HG03558 (cell line): Measurements from ENCODE around the gene CALM3.
"Not testable (repeated sequence)": the region's sequence is repeated elsewhere in the genome, so short reads cannot be mapped to it uniquely, and the experiment has no call there.

Experiments used
- ATAC-seq: cut with Tn5 transposase; IDR thresholded peaks from one replicate; pipeline ENCODE4 v1.9.1; 2021; ENCODE audit warnings: moderate number of reproducible peaks; ENCODE audit not compliant: unreplicated experiment; ENCODE audit errors: extremely low read depth

The CALM3 gene

GRCh38 chr19:46611776-46612175, 10.6 kb downstream of the CALM3 start:
- ATAC-seq: no peak

DNA sequence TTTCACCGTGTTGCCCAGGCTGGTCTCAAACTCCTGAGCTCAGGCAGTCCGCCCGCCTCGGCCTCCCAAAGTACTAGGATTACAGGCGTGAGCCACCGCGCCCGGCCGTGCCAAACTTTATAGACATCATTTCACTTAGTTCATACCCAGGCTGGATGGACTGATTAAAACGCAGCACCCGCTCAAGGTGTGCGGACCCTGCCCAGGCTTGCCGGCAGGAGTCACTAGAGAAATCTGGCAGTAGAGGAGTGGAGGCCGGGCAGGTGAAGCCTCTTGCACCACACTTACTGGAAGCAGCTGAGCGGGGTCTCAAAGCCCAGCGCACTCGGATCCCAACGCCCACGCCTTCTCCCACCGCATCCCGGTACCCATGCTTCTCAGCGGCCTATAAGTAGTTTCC, 12.4 kb downstream of the CALM3 start:
- ATAC-seq: no peak

- ATAC-seq: no peak
These were observed 13.1 kb downstream of the CALM3 start for GRCh38 chr19:46614114-46614722.

GRCh38 chr19:46615966-46616365, 14.8 kb downstream of the CALM3 start:
- no peak for ATAC-seq

DNA sequence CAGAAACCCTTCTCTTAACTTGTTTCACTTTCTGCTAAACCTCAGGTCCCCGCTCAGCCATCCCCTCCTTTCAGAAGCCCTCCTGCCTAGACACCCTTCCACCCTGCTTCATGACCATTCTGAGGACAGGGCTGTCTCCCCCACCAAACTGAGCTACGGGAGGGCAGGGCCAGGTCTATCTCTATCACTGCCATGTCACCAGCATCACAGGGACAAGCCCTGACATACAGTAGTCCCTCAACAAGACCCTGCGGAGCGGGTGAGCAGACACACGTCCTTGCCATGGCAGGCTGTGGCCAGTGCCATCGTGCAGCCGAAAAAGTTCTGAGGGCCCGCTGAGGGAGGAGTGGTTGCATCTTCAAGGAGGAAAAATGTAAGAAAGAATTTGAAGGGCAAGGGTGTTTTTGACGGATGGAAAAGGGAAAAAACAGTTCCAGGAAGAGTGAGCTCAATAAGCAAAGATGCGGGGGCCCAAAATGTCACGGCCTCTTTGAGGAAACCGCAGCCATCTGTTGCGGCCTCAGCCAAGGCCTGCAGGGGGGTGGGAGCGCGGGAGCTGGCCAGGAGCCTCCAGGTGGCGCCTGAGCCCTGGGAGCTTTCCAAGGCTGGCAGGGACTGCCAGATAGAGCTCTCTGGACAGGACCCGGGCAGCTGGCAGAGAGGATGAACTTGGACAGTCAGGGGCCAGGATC, 15.6 kb downstream of the CALM3 start:
- ATAC-seq: no peak

GRCh38 chr19:46617601-46618000, 16.5 kb downstream of the CALM3 start:
- ATAC-seq: no peak

GRCh38 chr19:46618670-46619231, 17.6 kb downstream of the CALM3 start:
- ATAC-seq: no peak

DNA sequence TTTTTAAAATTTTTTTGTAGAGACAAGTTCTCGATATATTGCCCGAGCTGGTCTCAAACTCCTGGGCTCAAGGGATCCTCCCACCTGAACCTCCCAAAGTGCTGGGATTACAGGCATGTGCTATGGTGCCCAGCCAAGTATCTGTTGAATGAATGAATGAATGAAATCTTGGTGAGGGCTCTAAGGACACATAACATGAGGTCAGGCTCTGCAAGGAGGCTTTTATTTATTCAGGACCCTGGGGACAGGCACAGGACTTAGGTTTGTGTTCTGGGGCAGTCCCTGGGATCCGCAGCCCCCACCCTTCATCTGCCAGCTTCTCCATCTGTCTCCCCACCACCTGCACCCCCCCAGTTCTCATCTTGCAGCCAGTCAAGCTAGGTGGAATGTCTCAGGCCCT, 19.1 kb downstream of the CALM3 start:
- no peak for ATAC-seq

DNA sequence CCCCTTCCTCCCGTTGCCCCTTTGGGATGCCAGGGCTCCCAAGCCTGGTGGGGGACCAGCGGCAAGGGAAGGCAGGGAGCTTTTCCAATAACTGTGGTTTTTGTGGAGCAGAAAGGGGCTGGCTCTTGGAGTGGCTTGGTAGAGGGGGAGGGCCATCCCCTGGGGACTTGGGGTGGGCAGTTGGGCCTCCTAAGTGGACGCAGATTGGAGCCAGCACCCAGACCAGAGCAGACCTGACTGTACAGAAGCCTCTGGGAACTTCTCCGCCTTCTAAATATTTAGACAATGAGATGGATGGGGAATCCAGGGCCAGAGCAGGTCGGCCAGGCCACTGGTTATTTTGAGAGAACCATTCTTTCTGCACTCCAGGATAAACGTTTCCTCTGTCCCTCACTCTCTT, 19.6 kb downstream of the CALM3 start:
- no peak for ATAC-seq

DNA sequence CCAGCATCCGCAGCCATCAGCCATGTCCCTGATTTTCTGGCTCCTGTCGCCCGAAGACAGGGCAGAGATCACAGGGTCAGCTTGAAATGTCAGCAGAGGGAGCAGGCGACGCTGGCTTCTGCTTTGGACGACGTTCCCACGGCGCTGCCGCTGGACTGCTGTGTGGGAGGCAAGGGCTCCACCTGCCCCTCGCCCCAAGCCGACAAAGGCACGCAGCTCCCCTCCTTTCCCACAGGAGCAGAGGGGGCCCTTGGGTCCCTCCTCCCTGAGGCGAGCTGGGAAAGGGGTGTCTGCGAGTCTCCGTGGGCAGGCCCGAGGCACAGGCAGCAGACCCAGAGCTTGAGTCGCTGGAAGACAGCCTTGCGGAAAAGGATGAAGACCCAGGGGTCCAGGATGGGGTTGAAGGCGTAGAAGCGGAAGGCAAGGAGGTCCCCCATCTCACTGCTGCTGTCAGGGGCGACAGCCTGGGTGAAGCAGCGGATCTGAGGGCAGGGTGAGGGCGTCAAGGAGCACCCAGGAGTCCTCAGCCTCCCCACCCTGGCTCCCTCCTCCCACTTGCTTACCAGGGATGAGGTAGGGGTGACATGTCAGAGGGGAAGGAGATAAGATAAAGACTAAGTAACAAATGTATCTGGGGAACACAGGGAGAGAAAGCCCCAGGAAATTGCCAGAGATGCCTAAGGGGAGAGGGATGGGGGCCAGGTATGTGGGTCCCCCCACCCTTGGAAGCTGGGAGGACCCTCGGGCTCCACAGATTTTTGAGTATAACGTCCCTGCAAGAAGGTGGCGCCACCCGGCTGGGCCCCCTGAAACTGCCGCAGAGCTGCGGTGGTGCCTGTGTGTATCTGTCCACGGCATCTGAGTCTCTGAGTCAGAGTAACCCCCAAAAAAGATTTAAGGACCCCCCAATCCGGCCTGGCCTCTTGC, 20.3 kb downstream of the CALM3 start:
- no peak for ATAC-seq

GRCh38 chr19:46622118-46622446, 21.0 kb downstream of the CALM3 start:
- ATAC-seq: no peak

DNA sequence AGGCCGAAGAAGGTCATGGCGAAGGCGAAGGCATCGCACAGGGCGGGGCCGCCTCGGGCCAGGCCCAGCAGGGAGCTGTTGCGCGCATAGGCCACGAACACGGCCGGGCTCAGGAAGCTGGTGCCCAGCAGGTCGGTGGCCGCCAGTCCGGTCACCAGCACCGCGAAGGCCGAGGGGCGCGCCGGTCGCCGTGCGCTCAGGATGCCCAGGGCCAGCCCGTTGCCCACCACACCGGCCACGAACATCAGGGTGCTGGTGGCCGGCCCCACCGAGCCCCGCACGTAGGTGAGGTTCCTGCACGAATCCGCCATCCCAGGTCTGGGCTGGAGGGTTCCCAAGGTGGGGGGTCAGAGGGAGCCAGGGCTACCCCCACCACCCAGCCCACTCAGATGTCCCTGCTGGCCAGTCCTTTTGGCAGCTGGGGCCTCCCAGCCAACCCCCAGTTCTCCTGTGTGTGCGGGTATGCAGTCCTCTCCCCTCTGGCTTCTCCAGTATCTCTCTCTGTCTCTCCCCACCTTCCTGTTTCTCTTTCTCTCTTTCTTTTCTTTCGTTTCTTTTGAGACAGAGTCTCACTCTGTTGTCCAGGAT, 22.9 kb downstream of the CALM3 start:
- no peak for ATAC-seq

- ATAC-seq: no peak
These were observed 24.0 kb downstream of the CALM3 start, which contains the start of gene PTGIR for GRCh38 chr19:46624958-46625661. TSS of gene PTGIR (minus strand) at chr19:46625089. CDS start at chr19:46624225, 864 bp downstream.

GRCh38 chr19:46625731-46626130, 24.6 kb downstream of the CALM3 start:
- ATAC-seq: no peak

DNA sequence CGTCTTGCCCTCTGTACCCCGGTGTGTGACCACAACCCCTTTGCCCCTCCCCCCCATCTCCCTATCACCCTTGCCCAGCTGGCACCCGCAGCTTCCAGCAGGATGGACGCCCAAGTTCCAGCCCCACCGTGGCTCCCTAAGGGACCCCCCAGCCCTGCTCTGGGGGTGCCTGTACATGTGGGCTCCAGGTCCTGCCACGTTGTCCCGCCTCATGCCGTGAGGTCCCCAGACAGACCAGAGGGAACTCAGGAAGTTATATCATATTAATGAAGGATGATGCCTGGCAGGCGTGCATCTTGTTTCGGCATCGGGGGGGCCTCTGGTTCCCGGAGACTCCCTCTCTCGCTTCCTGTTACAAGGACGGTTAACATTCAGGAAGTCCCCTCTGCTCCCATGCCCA, 25.3 kb downstream of the CALM3 start:
- ATAC-seq: no peak

- not testable (repeated sequence) for ATAC-seq
These were observed 27.8 kb downstream of the CALM3 start for GRCh38 chr19:46628970-46629369.

DNA sequence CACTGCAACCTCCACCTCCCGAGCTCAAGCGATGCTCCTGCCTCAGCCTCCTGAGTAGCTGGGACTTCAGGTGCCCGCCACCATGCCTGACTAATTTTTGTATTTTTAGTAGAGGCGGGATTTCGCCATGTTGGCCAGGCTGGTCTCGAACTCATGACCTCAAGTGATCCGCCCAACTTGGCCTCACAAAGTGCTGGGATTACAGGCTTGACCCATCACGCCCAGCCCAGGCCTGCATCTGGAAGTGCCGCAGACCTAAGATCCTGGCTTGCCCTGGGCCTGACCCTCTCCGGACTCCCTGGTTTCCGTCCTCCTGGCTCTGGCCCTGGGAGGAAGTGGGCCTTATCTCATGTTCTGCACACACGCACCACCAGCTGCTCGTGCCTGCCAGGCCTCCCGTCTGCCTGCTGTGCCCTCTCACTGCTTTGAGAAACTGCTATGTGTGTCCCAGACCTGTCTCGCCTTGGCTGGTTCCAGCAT, 28.5 kb downstream of the CALM3 start:
- ATAC-seq: no peak

GRCh38 chr19:46630586-46631205, 29.6 kb downstream of the CALM3 start:
- ATAC-seq: no peak

DNA sequence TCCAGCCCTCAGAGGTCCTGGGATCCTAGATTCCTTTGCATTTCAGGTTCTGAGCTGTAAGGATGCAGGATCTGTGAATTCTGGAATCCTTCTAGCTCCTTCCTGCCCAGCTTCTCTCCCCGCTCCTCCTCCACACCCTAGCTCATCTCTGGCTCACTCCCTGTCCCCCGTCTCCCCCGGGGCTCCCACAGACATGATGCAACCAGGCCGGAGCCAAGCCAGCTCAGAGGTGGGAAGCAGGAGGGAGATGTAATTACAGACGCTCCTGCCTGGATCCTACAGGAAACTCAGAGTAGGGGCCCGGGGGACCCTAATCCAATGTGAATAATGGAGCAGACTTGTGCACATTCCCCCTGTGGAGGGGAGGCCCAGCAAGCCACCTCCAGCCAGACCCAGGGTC, 30.4 kb downstream of the CALM3 start:
- no peak for ATAC-seq
